Stimulated activated naive CD8-positive, alpha-beta T cell treated with anti-CD3 and anti-CD28 coated beads, Interleukin-15, Interleukin-2, amounts not matched to agents 100 U/mL and 50 U/mL, for 24 hours (primary cell): ENCODE data around the gene IRS1.

Experiments
- ATAC-seq: fragments of 150-1000 bp; cut with Tn5 transposase; one replicate; pipeline ENCODE4 v1.10.0; 2021
- DNase-seq: peaks from one replicate; pipeline ENCODE4 v3.0.0; 2021

IRS1 gene

GRCh38 chr2:226754821-226755604 is 44.6 kb downstream of the IRS1 start:
- DNase-seq (no peak), ATAC-seq (no peak)

- DNase-seq: no peak
- ATAC-seq: no peak
These were observed 46.7 kb downstream of the IRS1 start for GRCh38 chr2:226752887-226753286.

DNA sequence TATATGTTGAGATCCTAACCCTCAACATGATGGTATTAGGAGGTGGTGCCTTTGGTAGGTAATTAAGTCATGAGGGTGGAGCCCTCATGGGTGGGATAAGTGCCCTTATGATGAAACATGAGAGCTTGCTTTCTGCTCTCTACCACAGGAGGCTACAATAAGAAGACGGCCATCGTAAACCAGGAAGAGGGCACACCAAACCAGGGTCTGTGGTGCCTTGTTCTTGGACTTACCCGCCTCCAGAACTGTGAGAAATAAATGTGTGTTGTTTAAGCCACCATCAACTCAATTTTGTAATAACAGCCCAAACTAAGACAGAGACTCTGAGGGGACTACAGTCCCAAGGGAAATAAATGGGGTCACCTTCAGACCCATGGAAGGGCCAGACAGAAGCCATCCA is 52.3 kb downstream of the IRS1 start:
- no peak for DNase-seq
- ATAC-seq: no peak

DNA sequence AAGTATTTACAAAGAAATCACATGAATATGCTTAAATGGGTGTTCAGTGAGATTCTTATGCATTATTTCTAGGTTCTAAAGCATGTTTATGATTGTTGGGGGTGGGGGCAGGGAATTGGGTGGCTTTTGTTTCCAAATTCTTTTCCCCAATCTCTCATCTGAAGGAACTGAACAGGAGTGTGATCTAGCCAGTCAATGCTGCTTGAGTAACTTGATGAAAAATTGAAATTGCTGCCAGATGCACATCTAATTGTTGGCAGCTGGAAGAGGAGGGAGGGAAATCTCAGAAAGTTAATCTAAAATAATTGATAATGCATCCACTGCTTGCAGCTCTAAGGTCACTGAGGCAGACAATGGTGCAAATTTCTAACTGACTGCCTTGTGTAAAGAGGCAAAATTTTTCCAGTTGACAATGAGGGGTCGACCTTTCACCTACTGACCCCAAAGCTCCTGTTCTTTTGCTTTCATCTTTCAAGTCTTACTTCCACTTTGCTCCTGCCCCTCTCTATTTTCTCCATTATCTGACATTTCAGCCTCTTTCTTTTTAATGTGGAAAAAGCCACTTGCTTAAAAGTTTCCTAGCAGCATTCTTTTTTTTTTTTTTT is 53.3 kb downstream of the IRS1 start:
- no peak for ATAC-seq
- DNase-seq: no peak

- DNase-seq: no peak
- ATAC-seq: peak; percentile 55
These were observed 55.7 kb downstream of the IRS1 start for GRCh38 chr2:226743915-226744314.

- DNase-seq (no peak), ATAC-seq (no peak)
These were observed 57.3 kb downstream of the IRS1 start for GRCh38 chr2:226742347-226742746.

DNA sequence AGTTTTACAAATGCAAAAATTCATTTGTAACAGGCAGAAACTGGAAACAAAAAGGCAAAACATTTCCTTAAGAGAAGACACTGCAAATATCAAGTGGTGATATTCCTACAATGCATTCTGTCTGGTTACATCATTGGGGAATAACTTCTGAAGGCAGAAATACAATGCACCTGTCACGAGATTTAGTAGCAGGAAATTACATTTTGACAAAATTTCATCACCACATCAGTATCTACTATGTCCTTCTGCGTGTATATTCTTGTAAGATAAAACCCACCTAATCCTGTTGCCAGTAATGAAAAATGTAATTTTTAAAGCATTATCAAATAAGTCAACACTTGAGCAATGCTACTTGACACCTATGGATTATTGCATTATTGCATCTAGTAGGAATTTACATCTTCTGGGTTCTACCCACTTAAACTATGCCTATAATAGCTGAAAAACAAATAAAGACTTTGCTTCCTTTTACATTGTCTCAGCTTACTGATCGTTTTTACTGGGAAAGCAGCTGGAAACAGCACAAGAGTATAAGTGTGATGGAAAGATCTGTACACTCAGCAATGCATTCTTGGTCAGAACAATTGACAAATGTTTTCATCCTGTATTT is 59.5 kb downstream of the IRS1 start:
- DNase-seq (no peak), ATAC-seq (no peak)

GRCh38 chr2:226739545-226740030 is 60.0 kb downstream of the IRS1 start:
- no peak for DNase-seq
- ATAC-seq: no peak

GRCh38 chr2:226738821-226739544 is 60.6 kb downstream of the IRS1 start:
- ATAC-seq (no peak), DNase-seq (no peak)

DNA sequence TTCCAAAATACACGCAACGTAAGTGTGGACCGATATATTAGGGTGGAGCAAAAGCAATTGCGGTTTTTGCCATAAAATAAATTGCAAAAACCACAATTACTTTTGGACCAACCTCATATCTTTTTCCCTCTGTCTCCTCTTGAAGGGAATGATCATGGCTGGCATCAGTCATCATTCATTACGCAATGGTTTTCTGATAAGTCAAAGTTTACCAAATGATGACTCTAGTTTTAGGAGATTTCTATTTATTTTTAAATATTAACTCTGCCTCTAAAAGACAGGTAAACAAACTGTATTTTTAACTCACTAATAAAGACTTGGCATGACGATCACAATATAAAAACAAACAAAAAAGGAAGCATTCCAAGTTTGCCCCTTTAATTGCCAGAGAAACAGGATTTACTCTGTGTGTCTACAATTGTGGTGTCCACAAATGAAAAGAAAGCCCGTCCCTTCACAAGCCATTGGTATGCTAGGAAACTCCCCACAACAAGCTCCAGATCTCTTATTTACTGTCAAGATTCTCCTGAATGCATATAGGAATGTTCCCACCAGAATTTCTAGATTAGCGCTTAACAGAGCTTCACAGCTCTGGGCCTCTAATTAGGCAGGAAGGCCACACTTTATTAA is 61.3 kb downstream of the IRS1 start:
- DNase-seq (no peak), ATAC-seq (no peak)

- DNase-seq (no peak), ATAC-seq (no peak)
These were observed 63.2 kb downstream of the IRS1 start for GRCh38 chr2:226736382-226736781.

- DNase-seq: no peak
- ATAC-seq: no peak
These were observed 65.6 kb downstream of the IRS1 start for GRCh38 chr2:226733927-226734564.

GRCh38 chr2:226733189-226733858 is 66.3 kb downstream of the IRS1 start:
- ATAC-seq: peak; percentile 57

DNA sequence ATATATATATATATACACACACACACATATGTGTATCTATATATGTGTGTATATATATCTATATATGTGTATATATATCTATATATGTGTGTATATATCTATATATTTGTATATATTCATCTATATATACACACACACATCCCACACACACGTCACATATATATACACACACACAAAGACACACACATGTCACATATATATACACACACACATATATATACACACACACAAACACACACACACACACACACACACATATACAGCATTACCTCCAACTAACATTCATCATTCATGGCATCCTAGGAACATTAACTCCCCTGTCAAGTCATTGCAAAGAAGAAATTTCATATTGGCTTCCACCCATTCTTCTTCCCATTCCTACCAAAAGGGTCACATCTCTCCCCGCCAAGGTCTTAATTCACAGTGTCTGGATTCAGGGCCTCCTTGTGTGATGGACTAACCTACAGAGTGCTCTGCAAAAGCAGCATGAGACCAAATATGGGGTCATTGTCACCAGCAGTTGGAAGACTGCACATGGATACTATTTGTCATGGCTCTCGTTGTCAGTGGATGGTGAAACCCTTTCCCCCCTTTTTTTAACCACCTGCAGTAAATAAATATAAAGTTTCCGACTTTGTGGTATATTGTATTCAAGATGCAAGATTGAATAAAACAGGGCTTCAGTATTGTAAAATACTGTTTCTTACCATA is 67.0 kb downstream of the IRS1 start:
- DNase-seq (no peak), ATAC-seq (no peak)

More at GRCh38 chr2:226733189-226733858, 66.3 kb downstream of the IRS1 start:
- DNase-seq: no peak

DNA sequence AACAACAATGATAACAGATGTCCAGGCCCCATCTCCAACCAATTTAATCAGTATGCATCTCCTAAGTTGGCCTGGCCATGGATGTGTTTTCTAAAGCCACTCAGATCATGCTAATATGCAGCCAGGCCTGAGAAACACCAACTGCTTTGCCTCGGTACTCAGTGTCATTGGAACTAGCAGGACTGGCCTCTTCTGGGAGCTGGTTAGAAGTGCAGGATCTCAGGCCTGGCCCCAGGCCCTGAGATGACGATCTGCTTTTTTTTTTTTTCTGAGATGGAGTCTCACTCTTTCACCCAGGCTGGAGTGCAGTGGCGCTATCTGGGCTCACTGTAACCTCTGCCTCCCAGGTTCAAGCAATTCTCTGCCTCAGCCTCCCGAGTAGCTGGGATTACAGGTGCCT is 69.1 kb downstream of the IRS1 start:
- DNase-seq (no peak), ATAC-seq (no peak)

- DNase-seq: no peak
- ATAC-seq: no peak
These were observed 70.6 kb downstream of the IRS1 start for GRCh38 chr2:226728996-226729395.

GRCh38 chr2:226727251-226727650 is 72.4 kb downstream of the IRS1 start:
- no peak for ATAC-seq
- DNase-seq: no peak

DNA sequence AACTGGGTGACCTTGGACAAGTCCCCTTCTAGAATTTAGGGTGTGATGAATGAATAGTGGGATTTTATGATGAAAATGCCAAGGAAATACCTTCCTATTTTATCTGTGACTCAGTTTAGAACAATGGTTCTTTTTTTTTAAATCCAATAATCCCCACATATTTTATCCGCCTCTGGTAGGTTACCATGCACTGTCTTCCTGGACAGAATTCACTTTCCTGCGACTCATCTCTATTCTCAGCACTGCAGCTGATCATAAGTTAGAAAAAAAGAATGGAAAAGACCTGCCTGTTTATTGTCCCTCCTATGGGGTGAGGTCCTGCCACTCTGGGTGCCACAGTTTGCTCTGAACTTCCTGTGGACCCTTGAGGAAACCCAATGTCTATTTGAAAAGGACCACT is 73.1 kb downstream of the IRS1 start:
- ATAC-seq: no peak

DNA sequence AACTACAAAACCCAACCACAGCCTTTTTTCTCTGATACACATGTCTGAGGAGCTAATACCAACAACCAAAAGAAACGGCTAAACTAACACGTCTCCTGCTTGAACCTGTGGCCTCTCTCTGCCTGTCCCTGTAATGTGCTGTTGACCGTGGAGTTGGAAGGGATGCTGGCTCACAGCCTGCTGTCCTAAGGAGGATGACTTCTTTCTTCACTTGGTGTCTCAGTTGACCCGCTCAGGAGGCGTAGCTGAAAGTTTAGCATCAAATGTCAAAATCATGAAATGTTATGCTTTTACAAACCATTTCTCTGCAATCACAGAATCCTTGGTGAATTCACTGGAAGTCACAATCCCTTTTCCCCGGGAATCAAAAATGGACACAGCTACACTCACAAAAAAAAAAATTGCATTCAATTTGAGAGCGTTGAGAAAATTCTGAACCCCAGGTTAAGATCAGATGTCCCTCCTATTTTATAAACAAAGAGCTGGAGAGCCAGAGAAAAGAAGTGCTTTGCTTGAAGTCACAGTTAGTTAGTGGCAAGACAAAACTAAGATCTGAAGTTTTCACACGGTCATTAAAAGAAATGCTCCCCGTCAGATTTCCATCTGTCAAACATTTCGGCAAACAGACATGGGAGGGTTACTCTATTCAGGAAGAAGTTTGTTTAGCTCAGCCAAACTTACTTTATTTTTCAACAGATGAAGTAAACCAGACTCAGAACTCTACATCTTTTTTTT is 74.3 kb downstream of the IRS1 start:
- DNase-seq (no peak), ATAC-seq (no peak)

More for the DNA sequence above, 73.1 kb downstream of the IRS1 start:
- no peak for DNase-seq

DNA sequence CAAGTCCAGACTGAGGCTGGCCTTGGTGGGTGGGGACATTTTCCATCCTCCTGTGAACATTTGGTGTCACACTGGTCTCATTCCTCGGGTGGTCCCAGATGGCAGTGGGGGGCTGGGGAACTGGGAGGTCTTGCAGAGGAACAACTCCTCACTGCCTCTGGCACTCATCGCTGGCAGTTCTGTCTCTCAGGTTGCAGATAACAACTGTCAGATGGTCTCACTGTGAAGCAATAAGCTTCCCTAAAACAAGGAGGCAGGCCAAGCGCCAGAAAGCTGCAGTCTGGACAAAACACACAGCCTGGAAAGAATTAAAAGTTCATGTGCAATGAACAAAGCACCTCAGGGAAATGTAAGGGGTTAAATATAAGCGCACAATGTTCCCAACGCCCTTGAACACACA is 78.1 kb downstream of the IRS1 start:
- DNase-seq (no peak), ATAC-seq (no peak)
